AG09309 (cell line): ENCODE results near the gene USP47.

Experiments
- DNase-seq: peaks from one replicate; pipeline ENCODE4 v3.0.0-alpha.2; 2010; ENCODE audit warnings: low read depth
- H3K4me3 ChIP-seq: 2 replicates; pipeline ENCODE4 v1.5.1; 2011; ENCODE audit warnings: mild to moderate bottlenecking, low read depth, low read length, moderate library complexity; ENCODE audit not compliant: control insufficient read depth
- CTCF ChIP-seq: IDR thresholded peaks from 2 replicates; pipeline ENCODE4 v1.5.1; 2011; ENCODE audit warnings: mild to moderate bottlenecking, low read depth, low read length, inconsistent platforms; ENCODE audit not compliant: insufficient read depth, control insufficient read depth; ENCODE audit errors: missing control alignments

USP47 gene

GRCh38 chr11:11960687-11961086 lies 118.9 kb downstream of the USP47 start:
- no peak for DNase-seq

GRCh38 chr11:11961399-11962028 lies 119.7 kb downstream of the USP47 start:
- no peak overlapping the region for H3K4me3 ChIP-seq
- DNase-seq, result no peak
- no peak for TF ChIP-seq CTCF

More at GRCh38 chr11:11960687-11961086, 118.9 kb downstream of the USP47 start:
- no peak overlapping the region for H3K4me3 ChIP-seq
- no peak for TF ChIP-seq CTCF

- no peak overlapping the region for H3K4me3 ChIP-seq
- TF ChIP-seq CTCF, result no peak
- no peak for DNase-seq
Observed at GRCh38 chr11:11963067-11963466, 121.3 kb downstream of the USP47 start.

GRCh38 chr11:11963842-11964773 lies 122.3 kb downstream of the USP47 start:
- no peak overlapping the region for H3K4me3 ChIP-seq
- no peak for DNase-seq
- no peak for TF ChIP-seq CTCF

- no peak for DNase-seq
- H3K4me3 ChIP-seq, result no peak overlapping the region
- no peak for TF ChIP-seq CTCF
Observed at GRCh38 chr11:11964774-11965150, 123.0 kb downstream of the USP47 start.

- no peak for TF ChIP-seq CTCF
- H3K4me3 ChIP-seq, result no peak overlapping the region
- no peak for DNase-seq
Observed at GRCh38 chr11:11965192-11965591, 123.4 kb downstream of the USP47 start.
